Duodenal mucosa (tissue), 2 donors: ENCODE results near the gene MPZL2.

Source experiments
- H3K27ac ChIP-seq: one replicate; pipeline ENCODE4 v1.7.0; 2013; ENCODE audit warnings: low read depth, low read length
- H3K27me3 ChIP-seq, 2 donors: one replicate each; pipeline ENCODE4 v1.7.0; 2013; ENCODE audit warnings: low read length in 2 of 2, control low read depth in 1 of 2; ENCODE audit not compliant: insufficient read depth in 2 of 2, control insufficient read depth in 1 of 2
- H3K36me3 ChIP-seq, 2 donors: one replicate each; pipeline ENCODE4 v1.7.0; 2013; ENCODE audit warnings: low read length in 2 of 2, control low read depth in 1 of 2; ENCODE audit not compliant: insufficient read depth in 2 of 2, control insufficient read depth in 1 of 2
- H3K4me1 ChIP-seq, 2 donors: one replicate each; pipeline ENCODE4 v1.7.0; 2013; ENCODE audit warnings: low read length in 2 of 2, control low read depth in 1 of 2; ENCODE audit not compliant: insufficient read depth in 2 of 2, control insufficient read depth in 1 of 2
- H3K4me3 ChIP-seq, 2 donors: one replicate each; pipeline ENCODE4 v1.7.0; 2013; ENCODE audit warnings: low read length in 2 of 2, low read depth in 1 of 2
- H3K9ac ChIP-seq, 2 donors: one replicate each; pipeline ENCODE4 v1.7.0; 2013; ENCODE audit warnings: low read length in 2 of 2, low read depth in 1 of 2
- H3K9me3 ChIP-seq, 2 donors: one replicate each; pipeline ENCODE4 v1.7.0; 2013; ENCODE audit warnings: low read length in 2 of 2, control low read depth in 1 of 2; ENCODE audit not compliant: control insufficient read depth in 1 of 2

The MPZL2 gene

DNA sequence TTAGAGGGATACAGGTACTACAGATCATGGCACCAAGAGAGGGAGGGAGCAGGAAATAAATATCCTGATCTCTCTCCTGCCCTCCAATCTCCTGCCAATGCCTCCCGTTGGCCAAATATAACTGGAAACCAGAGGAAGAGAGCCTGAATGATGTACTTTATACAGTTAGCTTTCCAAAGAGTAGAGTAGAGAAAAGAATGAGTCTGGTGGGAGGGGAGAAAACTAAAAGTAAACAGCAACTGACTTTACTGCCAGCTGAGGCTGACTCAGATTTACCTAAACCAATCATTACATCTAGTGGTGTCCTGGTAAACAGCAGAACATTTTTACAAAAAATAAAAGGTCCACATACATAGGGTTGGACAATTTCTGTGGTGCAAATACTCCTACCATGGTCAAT is 17.1 kb downstream of the MPZL2 start:
- no peaks in the 10 kb centered on the region for H3K9me3 ChIP-seq
- H3K27ac ChIP-seq: no peak overlapping the region
- H3K36me3 ChIP-seq: no peaks in the 10 kb centered on the region
- no peak overlapping the region for H3K9ac ChIP-seq
- H3K4me1 ChIP-seq: peaks cover under 1 to 9% of the 10 kb centered on the region in 2 donors
- no peak overlapping the region for H3K4me3 ChIP-seq
- H3K27me3 ChIP-seq: no peaks in the 10 kb centered on the region

DNA sequence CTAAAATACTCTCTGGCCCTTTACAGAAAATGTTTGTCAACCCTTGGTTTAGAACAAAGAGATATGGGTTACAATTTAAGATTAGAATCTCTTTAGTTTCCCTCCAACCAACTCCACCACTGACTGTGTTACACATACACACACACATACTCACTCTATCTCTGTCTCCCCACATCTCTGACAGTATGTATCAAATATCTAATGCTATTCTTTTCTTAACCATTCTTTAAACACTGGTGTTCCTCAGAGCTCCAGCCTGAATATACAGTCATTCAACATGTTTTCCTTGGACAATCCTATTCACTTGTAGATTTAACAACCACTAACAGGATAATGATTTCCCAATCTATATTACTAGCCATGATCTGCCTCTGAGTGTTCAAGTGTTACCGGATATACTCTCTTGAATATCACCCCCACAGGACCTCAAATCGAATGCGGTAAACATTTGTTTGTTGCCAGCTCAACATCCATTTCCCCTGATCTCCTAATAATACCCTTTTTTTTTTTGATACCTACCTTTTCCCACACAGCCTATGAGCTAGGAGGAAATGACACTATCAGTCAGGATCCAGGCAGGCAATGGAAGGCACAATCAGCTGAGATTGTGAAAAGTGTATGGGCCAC is 18.0 kb downstream of the MPZL2 start:
- no peak overlapping the region for H3K9ac ChIP-seq
- no peak overlapping the region for H3K4me3 ChIP-seq
- no peaks in the 10 kb centered on the region for H3K9me3 ChIP-seq
- H3K27ac ChIP-seq: no peak overlapping the region
- no peaks in the 10 kb centered on the region for H3K36me3 ChIP-seq
- H3K4me1 ChIP-seq: peaks cover 9 to 18% of the 10 kb centered on the region in 2 donors
- no peaks in the 10 kb centered on the region for H3K27me3 ChIP-seq

DNA sequence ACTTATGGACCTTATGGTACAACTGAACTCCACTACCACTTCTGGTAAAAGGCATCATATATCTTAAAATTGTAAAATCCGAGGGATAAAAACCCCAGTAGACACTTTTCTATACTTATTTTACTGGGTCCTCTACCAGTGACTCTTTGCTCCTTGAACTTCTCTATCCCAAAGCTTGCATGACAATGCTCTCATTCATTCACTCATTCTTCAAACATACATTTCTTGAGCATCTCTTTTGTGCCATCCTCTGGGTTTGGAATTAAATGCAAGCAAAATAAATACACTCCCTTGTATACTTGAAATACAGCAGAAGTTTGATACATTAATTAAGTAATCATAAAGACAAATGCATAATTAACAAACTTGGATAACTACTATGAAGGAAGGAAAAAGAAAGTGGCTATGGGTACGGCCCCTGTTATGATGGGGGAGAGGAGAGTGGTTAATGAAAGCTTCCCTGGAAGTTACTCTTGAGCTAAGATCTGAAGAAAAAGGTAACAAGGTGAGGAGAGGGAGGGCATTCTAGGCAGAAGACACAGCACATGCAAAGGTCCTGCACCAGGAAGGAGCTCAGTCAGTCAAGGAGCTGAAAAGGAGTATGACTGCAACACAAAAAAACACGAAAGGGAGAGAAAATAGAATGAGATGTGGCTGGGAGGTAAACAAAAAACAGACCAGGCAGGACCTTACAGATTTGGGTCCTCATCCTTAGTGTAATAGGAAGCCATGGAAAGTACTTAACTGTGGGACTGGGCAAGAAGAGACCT is 19.9 kb downstream of the MPZL2 start:
- H3K4me3 ChIP-seq: no peak overlapping the region
- H3K4me1 ChIP-seq: peaks cover 23 to 30% of the 10 kb centered on the region in 2 donors
- H3K9me3 ChIP-seq: no peaks in the 10 kb centered on the region
- H3K36me3 ChIP-seq: no peaks in the 10 kb centered on the region
- no peak overlapping the region for H3K27ac ChIP-seq
- H3K27me3 ChIP-seq: no peaks in the 10 kb centered on the region
- no peak overlapping the region for H3K9ac ChIP-seq

DNA sequence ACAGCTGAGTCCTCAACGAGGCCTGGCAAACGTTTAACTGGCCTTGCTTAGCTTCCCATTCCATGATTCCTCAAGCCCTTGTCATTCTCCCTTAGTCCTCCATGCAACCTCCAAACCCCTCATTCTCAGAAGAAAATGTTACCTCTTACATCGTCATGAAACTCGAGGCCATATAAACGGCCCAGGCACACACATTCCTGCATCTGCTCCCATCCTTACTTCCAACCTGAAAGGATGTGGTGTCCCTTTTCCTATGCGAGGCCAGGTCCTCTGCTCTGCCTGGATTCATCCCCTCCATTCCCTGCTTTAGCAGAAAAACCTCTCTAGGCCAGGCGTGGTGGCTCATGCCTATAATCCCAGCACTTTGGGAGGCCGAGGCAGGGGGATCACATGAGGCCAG is 20.9 kb downstream of the MPZL2 start:
- no peak overlapping the region for H3K9ac ChIP-seq
- no peaks in the 10 kb centered on the region for H3K9me3 ChIP-seq
- no peak overlapping the region for H3K27ac ChIP-seq
- no peaks in the 10 kb centered on the region for H3K36me3 ChIP-seq
- no peaks in the 10 kb centered on the region for H3K27me3 ChIP-seq
- no peak overlapping the region for H3K4me3 ChIP-seq
- peaks cover 23 to 30% of the 10 kb centered on the region in 2 donors for H3K4me1 ChIP-seq

DNA sequence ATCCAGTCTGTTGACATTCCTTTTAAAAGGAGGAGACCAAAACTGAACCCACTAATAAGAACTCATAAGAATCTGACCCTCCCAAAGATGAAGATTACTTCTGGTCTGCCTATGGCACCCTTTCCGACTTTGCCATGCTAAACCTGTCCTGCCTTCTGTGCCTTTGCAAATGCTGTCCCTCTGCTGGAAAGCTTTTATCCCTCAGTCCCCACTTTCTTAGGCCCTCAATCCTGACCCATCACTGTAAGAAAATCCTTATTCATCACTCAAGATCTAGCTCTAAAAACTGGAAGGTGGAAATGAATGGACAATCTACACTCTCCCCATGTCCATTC is 22.4 kb downstream of the MPZL2 start:
- no peaks in the 10 kb centered on the region for H3K9me3 ChIP-seq
- H3K27me3 ChIP-seq: no peaks in the 10 kb centered on the region
- H3K4me3 ChIP-seq: peak overlapping the region in 1 of 2 donors; percentile 46
- H3K9ac ChIP-seq: no peak overlapping the region
- no peak overlapping the region for H3K27ac ChIP-seq
- H3K36me3 ChIP-seq: peaks cover 0 to 4% of the 10 kb centered on the region in 2 donors
- peaks cover 21 to 23% of the 10 kb centered on the region in 2 donors for H3K4me1 ChIP-seq

DNA sequence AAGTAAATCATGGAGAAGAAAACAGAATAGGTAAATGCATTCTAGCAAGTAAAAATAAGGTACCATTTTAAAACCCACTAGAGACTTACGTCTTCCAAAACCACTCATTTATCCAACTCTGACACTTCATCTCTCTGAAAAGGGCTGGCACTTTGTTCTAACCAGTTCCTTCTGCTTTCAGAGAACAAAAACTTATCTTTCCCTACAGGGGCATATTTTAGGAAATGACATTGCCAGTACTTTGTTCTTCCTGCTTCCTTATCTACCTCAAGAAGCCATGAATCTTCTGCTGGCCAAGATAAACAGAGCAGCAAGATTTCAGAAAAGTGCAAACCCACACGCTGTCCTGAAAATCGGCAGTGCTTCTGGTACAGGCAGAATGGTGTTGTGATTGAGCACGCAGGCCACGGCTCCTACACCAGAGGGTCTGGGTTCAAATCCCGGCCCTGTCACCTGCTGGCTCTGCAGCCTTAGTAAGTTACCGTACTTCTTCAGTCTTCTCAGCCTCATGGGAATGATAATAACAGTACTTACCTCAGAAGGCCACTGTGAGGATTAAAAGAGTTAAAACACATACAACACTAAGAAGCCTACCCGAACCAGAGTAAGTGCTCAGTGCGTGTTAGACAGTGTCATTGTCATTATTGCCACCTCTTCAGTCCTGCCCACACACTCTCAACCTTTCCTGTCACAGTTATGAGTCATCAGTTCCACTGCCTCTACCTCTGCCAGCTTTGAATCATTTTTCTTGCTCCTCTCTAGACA is 22.9 kb downstream of the MPZL2 start:
- H3K4me1 ChIP-seq: peaks cover 21 to 23% of the 10 kb centered on the region in 2 donors
- H3K27me3 ChIP-seq: no peaks in the 10 kb centered on the region
- H3K9ac ChIP-seq: peak overlapping the region; percentile 32 to 33
- peaks cover 0 to 4% of the 10 kb centered on the region in 2 donors for H3K36me3 ChIP-seq
- peak overlapping the region; percentile 34 for H3K27ac ChIP-seq
- peak overlapping the region; percentile 23 to 46 for H3K4me3 ChIP-seq
- no peaks in the 10 kb centered on the region for H3K9me3 ChIP-seq

DNA sequence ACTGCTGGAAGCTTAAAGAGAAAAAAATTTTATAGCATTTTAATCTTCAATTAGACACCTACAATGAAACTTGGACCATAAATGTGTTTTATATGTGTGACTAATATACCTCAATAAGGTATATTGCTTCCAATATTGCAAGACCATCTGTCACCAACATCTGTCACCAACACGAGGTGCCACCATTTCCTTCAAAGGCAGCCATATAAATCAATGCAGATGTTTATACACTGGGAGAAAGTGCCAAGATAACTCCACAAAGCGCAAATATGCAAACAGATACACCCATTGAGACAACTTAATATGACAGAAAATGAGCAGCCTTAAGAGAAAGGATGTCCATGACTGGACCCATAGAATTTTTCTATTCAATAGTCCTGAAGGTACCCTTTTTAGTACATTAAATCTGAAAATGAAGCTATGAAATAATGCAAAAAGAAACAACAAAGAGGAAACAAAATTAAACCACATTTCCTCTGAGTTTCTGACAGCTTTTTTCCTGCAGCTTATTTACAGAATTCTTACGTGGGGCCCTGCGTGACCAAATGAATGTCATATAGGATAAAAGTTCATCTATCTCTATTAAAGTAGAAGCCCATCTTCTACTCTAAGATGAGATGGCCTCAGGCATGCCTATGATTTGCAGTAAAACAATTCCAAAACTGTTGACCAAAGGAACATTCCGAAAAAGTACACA is 24.4 kb downstream of the MPZL2 start:
- H3K9me3 ChIP-seq: no peaks in the 10 kb centered on the region
- peaks cover 21 to 23% of the 10 kb centered on the region in 2 donors for H3K4me1 ChIP-seq
- no peak overlapping the region for H3K4me3 ChIP-seq
- H3K27ac ChIP-seq: no peak overlapping the region
- H3K9ac ChIP-seq: no peak overlapping the region
- peaks cover 5 to 12% of the 10 kb centered on the region in 2 donors for H3K36me3 ChIP-seq
- H3K27me3 ChIP-seq: no peaks in the 10 kb centered on the region

DNA sequence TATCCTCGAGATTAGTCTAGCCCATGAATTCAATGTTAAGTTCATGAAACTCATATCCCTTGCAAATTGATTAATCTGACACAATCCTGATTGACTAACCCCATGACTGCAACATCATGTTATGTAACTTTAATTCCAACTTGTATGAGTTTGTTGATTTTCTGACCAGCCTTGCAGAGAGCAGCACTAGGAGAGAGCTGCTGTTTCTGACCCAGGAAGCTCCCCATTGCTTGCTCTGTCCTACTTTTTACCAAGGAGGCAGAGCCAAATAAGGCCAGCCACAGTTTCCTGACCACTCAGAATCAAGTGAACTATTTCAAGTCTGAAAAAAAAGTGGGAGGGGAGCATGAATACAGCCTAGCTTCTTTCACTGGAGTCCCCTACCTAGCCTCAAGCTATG is 25.2 kb downstream of the MPZL2 start:
- H3K27me3 ChIP-seq: no peaks in the 10 kb centered on the region
- H3K9ac ChIP-seq: no peak overlapping the region
- H3K9me3 ChIP-seq: no peaks in the 10 kb centered on the region
- peaks cover 10 to 19% of the 10 kb centered on the region in 2 donors for H3K36me3 ChIP-seq
- H3K27ac ChIP-seq: no peak overlapping the region
- peaks cover 21 to 23% of the 10 kb centered on the region in 2 donors for H3K4me1 ChIP-seq
- no peak overlapping the region for H3K4me3 ChIP-seq

DNA sequence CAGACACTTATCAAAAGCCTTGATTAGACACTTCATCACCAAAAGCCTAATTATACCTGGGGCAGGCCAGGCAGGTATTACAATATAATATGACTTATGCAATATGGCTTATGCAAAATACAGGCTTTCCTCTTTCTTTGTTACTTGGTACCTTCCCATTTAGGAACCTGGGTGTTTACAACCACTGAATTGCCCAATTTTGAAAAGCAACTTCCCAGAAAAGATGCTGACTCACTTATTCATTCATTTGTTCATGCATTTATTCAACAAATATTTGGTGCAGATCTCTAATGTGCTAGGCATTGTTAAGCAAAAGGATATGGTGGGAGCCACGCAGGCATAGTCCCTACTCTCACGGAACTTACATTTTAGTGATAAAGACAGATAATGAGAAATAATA is 25.7 kb downstream of the MPZL2 start:
- H3K27me3 ChIP-seq: no peaks in the 10 kb centered on the region
- H3K9me3 ChIP-seq: no peaks in the 10 kb centered on the region
- peaks cover 10 to 21% of the 10 kb centered on the region in 2 donors for H3K36me3 ChIP-seq
- no peak overlapping the region for H3K9ac ChIP-seq
- no peak overlapping the region for H3K27ac ChIP-seq
- no peak overlapping the region for H3K4me3 ChIP-seq
- peaks cover 21 to 23% of the 10 kb centered on the region in 2 donors for H3K4me1 ChIP-seq
